Upper lobe of left lung (tissue), 4 donors: Measurements from ENCODE around the gene UBE2E3.

ENCODE experiments used
- EP300 ChIP-seq, 4 donors: sonication (generic); formaldehyde crosslinking; IDR thresholded peaks; one replicate each; pipeline ENCODE4 v1.5.1; 2017; ENCODE audit warnings: antibody characterized with exemption in 4 of 4, control low read depth in 2 of 4
- POLR2A ChIP-seq, 4 donors: fragments of 450-650 bp; IDR thresholded peaks; one replicate each; pipeline ENCODE4 v1.5.1; 2016 to 2017; ENCODE audit warnings: antibody characterized with exemption in 4 of 4, mild to moderate bottlenecking in 2 of 4
- POLR2AphosphoS5 ChIP-seq, 2 donors: sonication (generic); formaldehyde crosslinking; IDR thresholded peaks; one replicate each; pipeline ENCODE4 v1.5.1; 2017; ENCODE audit warnings: antibody characterized with exemption in 2 of 2
- TF ChIP-seq, protein P1 (sequence below), 6 experiments: fragments of 450-650 bp in 4 of 6; fragments of 200-600 bp in 2 of 6; sonication (generic) in 2 of 6; IDR thresholded peaks; one replicate each; pipeline ENCODE4 v1.5.1; 2016 to 2019; ENCODE audit warnings: antibody characterized with exemption in 6 of 6

DNA sequence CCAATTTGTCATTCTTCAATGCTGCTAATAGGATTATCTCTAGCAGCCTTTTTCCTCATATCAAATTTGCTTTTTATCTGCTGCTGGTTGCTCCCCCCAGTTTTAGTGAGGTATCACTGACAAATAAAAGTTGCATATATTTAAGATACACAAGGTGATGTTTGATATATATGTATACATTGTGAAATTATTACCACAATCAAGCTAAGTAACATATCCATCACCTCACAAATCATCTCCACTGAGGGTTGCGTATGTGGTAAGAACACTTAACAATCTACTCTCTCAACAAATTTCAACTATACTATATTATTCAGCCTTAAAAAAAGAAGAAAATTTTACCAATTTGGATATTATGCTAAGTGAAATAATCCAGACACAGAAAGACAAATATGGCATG is 30.5 kb upstream of the UBE2E3 start:
- no peak for TF ChIP-seq POLR2AphosphoS5 (IDR thresholded peaks at IDR 0.05)
- TF ChIP-seq, protein P1, sequence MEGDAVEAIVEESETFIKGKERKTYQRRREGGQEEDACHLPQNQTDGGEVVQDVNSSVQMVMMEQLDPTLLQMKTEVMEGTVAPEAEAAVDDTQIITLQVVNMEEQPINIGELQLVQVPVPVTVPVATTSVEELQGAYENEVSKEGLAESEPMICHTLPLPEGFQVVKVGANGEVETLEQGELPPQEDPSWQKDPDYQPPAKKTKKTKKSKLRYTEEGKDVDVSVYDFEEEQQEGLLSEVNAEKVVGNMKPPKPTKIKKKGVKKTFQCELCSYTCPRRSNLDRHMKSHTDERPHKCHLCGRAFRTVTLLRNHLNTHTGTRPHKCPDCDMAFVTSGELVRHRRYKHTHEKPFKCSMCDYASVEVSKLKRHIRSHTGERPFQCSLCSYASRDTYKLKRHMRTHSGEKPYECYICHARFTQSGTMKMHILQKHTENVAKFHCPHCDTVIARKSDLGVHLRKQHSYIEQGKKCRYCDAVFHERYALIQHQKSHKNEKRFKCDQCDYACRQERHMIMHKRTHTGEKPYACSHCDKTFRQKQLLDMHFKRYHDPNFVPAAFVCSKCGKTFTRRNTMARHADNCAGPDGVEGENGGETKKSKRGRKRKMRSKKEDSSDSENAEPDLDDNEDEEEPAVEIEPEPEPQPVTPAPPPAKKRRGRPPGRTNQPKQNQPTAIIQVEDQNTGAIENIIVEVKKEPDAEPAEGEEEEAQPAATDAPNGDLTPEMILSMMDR (IDR thresholded peaks at IDR 0.05): no peak
- TF ChIP-seq POLR2A (IDR thresholded peaks at IDR 0.05): no peak
- no peak for TF ChIP-seq EP300 (IDR thresholded peaks at IDR 0.05)
